Raji (cell line): ENCODE results near the gene TLR4.

Source experiments
- POLR2A ChIP-seq: IDR thresholded peaks from 2 replicates; pipeline ENCODE4 v1.6.1; 2011; ENCODE audit warnings: low read depth, low read length, control low read depth; ENCODE audit not compliant: insufficient read depth

The TLR4 gene

DNA sequence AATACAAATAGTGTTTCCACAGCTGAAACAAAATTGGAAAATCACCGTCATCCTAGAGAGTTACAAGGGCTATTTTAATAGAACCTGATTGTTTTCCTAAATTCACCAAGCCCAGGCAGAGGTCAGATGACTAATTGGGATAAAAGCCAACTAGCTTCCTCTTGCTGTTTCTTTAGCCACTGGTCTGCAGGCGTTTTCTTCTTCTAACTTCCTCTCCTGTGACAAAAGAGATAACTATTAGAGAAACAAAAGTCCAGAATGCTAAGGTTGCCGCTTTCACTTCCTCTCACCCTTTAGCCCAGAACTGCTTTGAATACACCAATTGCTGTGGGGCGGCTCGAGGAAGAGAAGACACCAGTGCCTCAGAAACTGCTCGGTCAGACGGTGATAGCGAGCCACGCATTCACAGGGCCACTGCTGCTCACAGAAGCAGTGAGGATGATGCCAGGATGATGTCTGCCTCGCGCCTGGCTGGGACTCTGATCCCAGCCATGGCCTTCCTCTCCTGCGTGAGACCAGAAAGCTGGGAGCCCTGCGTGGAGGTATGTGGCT is at the start of gene TLR4:
TSS of gene TLR4 (plus strand) at position 380 of the 552 bp plus-strand sequence. CDS start at position 450, 70 bp downstream.
- no peak for TF ChIP-seq POLR2A

DNA sequence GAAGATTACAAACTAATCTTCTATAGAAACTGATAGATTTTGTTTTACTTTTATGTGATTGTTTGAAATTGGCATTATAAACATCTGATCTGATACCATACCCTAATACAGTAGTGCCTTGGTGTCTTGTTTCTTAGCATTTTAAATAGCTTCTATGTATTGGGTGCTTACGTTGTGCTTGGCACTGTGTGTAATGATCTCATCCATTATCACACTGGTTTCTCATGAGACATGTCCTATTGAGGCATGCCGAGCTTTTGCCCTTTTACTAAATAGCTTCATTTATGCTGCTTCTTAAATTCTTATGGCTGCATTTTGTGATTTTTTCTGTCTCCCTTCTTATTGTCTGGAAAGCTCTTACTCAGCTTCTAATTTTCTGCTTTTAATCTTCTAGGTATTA is 48.2 kb upstream of the TLR4 start:
- no peak for TF ChIP-seq POLR2A

DNA sequence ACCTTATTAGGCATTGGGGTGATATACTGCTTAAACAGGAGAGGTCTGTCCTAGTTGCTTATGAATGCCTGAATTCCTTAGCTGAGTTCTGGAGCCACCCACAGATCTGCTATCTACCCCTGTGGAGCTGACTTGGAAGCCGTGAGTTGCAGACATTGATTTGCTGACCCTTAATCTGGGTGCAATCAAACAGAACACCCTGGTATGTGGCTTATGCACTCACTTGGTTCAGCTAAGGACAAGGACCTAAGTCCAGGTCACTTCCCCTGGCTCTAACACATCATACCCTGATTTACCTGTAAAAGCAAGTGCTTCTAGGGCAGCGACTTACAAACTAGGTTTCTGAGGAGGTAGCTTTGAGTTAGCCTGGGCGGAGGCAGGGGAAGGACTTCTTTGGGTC is 41.6 kb upstream of the TLR4 start:
- TF ChIP-seq POLR2A, result no peak

DNA sequence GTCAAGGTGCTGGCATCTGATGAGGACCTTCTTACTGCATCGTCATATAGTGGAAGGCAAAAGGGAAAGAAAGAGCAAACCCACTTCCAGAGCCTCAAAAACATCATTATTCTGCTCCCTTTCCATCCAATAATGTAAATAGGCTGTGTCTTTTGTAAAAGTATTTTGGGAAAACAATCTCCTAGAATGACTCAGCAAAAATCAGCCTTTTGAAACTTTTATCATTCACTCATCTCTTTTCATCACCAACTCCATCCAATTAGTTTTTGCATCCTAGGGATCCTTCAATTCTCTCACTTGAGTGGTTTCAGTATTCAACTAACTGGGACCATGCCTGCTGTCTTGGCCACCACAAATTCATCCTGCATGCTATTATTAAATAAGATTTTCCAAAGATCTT is 39.8 kb upstream of the TLR4 start:
- no peak for TF ChIP-seq POLR2A

DNA sequence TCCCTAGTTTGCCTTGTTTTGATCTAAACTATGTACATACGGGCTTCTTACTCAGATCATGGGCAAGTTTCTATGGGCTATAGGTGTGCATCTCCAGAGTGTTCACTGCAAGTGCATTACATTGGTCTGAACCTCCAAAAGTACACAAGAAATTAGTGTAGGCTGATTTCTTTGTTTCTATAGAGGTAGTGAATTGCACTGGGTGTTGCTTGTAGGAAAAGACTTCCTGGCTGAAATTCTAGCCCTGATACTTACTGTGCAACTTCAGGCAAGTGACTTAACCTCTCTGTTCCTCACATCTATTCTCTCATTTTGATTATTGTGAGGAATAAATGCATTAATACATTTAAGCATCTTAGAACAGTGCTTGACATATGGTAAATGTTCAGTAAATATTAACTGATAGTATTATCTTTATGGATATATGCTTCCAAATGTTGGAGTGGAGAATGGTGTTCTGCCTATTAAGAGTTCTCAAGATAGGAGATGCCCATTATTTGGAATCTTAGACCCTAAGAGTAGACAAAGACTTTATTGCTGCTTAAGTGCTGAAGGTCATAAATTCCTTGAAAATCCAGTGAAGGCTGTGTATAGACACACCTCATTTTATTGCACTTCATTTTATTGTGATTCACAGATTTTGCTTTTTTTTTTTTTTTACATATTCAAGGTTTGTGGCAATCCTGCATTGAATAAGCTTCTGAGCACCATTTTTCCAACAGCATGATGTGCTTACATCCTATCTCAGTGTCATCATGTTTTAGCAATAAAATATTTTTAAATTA is 38.4 kb upstream of the TLR4 start:
- TF ChIP-seq POLR2A, result no peak

DNA sequence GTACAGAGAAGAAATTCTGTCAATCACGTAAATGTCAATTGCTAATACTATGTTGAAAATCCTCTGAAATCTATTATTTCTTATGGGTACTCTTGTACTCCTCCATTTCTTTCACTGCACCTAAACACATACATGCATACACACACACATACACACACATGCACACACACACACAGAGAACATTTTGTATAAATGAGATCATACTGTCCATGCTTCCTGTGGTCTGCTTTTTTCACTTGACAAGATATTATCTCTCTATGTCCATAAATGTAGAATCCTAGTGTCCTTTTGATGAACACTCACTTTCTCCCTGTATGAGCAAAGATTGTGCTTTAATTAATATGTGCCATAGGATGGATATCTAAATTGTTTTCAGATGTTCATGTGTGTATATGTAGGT is 32.7 kb upstream of the TLR4 start:
- no peak for TF ChIP-seq POLR2A

DNA sequence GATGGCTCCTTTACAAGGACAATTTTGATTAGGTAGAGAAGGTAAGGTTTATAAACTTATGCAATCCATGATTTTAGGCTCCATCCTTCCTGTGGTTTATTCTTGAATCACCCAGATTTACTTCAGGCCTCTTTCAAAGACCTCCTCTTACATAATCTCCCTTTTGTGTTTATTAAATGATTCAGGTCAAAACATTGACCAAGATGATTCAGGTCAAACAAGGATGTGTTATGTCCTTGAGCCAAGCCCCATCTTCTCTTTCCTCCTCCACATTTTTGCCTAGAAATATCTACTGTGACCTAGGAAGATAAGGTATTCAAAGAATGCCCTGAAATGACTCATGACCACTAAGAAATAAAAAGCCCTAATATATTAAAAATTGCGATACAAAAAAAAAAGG is 31.8 kb upstream of the TLR4 start:
- no peak for TF ChIP-seq POLR2A

DNA sequence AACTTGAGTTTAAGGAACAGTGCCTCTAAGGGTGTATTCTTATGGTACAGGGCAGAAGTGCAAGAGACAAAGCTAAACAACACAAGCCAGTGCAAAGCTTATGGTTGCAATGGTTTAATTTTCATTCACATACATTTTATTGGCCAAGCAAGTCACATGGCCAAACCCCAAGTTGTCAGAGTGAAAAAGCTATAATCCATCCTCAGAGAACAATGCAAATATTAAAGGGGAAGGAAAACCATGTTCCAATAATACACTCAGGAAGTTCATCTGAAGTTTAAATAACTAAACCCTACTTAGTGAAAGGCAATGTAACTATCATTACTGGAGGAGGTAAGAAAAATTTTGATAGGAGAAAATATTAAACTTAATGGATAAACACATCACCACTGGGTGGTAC is 26.6 kb upstream of the TLR4 start:
- TF ChIP-seq POLR2A, result no peak

DNA sequence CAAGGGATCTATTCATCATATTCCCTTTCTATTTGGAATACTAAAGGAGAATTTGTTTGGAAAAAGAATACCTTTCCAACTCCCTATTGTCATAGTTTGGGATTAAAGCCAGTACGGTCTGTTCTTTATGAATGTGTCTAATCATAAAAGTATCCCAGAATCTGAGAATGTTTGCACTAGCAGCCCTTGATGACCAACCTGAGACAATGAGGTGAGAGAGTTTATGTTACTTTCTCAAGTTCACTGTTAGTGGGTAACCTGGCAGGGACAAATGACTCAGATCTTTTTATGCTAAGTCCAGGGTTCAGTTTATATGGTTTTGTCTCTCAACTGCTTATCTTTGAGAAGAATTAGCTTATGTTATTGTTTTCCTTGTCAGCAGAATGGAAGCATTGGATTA is 25.3 kb upstream of the TLR4 start:
- no peak for TF ChIP-seq POLR2A

DNA sequence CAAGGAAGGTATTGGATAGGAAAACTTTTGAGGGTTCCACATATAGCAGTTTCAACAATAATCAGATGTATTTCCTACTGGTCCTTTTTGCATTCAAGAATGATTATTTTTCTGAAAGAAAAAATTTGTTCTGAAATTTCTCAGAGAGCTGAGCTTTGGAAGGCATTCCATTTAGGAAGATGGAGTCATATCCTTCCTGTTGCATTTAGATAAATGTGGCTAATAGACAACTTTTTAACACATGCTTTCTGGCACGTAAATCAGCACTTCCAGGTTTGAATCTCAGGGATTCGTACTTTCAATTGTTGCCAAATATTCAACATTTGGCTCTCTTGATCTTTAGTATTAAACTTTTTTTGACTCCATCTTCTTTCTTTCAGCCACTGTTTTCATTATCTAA is 24.8 kb upstream of the TLR4 start:
- TF ChIP-seq POLR2A, result no peak

DNA sequence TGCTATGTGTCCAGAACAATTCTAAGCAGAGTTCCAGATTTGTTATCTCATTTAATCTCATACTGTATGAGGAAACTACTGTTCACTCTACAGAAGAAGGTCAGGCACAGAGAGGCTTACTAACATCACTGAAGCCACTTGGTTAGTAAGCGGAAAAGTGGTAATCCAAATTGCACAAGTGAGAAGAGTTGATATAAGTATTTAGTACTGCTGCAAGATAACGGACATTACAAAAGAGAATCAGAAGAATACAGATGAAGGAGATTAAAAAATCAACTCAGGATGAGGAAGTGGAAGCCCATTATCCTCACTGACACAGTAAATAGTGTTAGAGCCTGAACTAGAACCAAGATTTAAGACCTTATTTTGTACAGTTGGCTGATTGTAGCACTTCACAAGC is 22.3 kb upstream of the TLR4 start:
- TF ChIP-seq POLR2A, result no peak

DNA sequence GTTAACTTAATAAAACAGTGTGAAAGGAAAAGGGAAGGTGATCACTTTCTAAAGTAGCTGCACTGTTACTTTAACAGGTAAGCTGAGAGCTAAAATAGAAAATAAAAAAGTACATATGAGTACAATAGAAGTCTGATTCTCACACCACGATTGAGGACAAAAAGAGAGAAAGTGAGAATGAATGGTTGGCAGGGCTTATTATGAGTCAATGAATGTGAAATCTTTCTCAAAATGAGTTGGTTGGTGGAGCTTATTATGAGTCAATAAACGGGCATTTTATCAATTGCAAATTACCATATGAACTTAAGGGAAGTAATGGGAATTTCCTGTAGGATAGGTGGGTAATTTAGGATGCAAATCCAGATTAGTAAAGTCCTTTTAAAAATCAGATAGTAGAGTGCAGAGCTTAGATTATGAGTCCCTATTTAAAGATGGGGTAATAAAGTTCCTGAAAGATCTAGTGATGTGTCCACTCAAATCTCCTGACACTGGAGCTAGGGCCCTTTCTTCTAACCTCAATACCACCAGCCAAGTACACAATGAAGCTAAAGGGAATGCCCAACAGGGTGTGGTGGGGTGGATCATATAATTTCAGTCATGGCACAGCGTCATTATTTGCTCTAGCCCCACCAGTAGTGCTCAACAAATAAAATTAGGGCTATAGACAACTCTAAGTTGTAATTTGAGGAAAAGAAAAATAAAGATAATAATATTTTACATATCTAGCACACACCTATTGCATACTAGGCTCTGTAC is 21.1 kb upstream of the TLR4 start:
- TF ChIP-seq POLR2A, result no peak

DNA sequence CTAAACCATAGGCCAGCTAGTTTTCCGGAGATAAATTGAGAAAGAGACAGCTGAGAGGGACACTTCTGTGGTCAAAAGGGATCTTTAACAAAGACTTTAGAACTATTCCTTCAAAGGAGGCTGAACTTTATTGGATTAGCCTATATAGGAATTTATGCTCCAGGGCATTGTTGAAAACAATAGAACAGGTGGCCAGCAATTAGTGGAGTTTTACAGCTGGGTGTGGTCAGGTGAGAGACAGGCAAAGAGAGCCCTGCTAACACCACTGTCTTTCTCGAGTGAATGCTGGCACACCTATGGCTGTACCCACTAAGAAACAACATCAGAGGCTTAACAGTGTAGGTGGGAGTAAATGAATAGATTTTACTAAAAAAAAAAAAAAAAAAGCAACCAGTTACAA is 16.7 kb upstream of the TLR4 start:
- no peak for TF ChIP-seq POLR2A

DNA sequence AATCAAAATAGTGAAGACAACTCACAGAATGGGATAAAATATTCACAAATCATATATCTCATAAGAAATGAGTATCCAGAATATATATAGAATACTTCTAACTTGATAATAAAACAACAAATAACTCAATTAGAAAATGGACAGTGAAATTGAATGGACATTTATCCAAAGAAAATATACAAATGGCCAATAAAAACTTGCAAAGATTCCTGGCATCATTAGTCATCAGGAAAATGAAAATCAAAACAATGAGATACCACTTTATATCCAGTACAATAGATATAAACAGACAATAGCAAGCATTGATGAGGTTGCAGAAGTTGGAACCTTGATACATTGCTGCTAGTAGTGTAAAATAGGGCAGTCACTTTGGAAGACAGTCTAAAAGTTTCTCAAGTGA is 12.8 kb upstream of the TLR4 start:
- no peak for TF ChIP-seq POLR2A

DNA sequence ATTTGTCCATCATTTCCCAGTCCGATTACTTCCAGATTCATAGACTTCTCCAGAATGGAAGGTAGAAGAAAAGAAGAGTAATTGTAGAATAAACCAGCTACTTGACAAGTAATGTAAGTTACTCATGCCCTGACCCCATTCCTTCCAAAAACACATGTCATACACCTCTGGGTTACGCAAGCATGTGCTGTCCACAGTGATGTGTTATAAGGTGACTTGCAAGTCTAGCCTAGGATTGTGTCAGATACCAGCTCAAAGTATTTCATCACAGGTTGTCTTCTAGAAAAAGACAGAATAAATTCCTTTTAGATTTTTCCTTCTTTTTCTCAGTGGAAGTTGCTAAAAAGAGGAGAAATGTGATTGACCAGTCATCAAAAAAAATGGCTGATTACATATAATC is 8.0 kb upstream of the TLR4 start:
- TF ChIP-seq POLR2A, result no peak

DNA sequence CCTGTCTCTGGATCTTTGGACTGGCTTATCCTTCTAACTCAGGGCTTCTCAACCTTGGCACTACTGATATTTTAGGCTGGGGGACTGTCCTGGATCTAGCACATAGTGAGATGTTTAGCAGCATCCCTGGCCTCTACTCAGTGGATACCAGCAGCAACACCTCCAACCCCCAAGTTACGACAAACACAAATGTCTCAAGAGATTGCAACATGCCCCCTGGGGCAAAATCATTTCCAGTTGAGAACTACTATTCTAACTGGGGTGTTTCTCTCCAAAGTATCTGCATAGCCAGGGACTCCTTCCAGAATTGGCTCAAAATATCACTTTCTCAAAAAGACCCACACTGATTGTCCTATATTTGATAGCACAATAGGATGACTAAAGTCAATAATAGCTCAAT is 7.2 kb upstream of the TLR4 start:
- TF ChIP-seq POLR2A, result no peak
